Activated naive CD4-positive, alpha-beta T cell treated with anti-CD3 and anti-CD28 coated beads for 36 hours (primary cell): ENCODE results near the gene LRRTM4. TPM values are rescaled to one million over a fixed set of nuclear protein-coding genes. Genes with fewer than 3 reads are reported as not detected.
"Not testable (repeated sequence)": the region's sequence is repeated elsewhere in the genome, so short reads cannot be mapped to it uniquely, and the experiment has no call there.

Source experiments
- CTCF ChIA-PET: fragments of 350-600 bp; sonication (Branson Sonifier 250); formaldehyde crosslinking; loops from one replicate; lab custom pipeline; 2021; ENCODE audit warnings: antibody characterized with exemption; lab: Charles Lee
- DNase-seq: peaks from one replicate; pipeline ENCODE4 v3.0.0-alpha.2; 2020
- H3K27ac Mint-ChIP-seq: one replicate; pipeline ENCODE4 v1.8.0; 2021; ENCODE audit warnings: mild to moderate bottlenecking, mixed read lengths
- H3K27me3 Mint-ChIP-seq: one replicate; pipeline ENCODE4 v1.8.0; 2021; ENCODE audit warnings: low read depth, mixed read lengths
- H3K36me3 Mint-ChIP-seq: one replicate; pipeline ENCODE4 v1.8.0; 2021; ENCODE audit warnings: low read depth, mixed read lengths
- H3K4me1 Mint-ChIP-seq: one replicate; pipeline ENCODE4 v1.8.0; 2021; ENCODE audit warnings: low read depth, mixed read lengths
- H3K4me3 Mint-ChIP-seq: one replicate; pipeline ENCODE4 v1.8.0; 2021; ENCODE audit warnings: mild to moderate bottlenecking, moderate library complexity, mixed read lengths
- H3K9me3 Mint-ChIP-seq: one replicate; pipeline ENCODE4 v1.8.0; 2021; ENCODE audit warnings: mixed read lengths
- intact Hi-C: fragments of 100-400 bp; cut with micrococcal nuclease; formaldehyde crosslinking; loops from one replicate; pipeline ENCODE4 v1.15.1; 2023
- total RNA-seq, 2 experiments: library from RNA; stranded (reverse); gene quantifications; one replicate each; pipeline ENCODE4 v1.2.3, GENCODE V29; 2021

Gene LRRTM4
- total RNA-seq, 2 experiments from 2014 or later: not detected

DNA sequence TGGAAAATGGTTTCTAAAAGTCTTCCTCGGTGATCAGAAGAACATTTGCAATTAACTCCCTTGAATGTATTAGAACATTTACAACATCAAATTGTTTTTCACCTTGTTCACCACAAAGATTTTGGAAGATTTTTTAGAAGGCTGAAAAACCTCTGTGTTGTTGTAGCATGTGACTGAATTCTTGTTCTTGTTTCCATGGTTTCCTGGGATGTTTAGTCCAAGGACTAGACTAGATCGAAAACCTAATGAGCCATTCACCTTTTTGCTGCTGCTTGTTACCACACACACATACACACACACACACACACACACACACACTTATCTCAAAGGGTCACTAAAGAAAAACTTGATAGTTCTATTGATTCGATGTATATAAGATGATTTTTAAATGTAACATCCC is 380.0 kb downstream of the LRRTM4 start:
- Mint-ChIP-seq H3K9me3 (peaks cover 12% of the 10 kb centered on the region), H3K4me1 (no peaks in the 10 kb centered on the region), H3K27ac (no peak overlapping the region), H3K27me3 (no peaks in the 10 kb centered on the region), H3K36me3 (no peaks in the 10 kb centered on the region), H3K4me3 (no peak overlapping the region)
- intact Hi-C loops: no loop called here
- DNase-seq: no peak
- CTCF ChIA-PET: no interaction called here

DNA sequence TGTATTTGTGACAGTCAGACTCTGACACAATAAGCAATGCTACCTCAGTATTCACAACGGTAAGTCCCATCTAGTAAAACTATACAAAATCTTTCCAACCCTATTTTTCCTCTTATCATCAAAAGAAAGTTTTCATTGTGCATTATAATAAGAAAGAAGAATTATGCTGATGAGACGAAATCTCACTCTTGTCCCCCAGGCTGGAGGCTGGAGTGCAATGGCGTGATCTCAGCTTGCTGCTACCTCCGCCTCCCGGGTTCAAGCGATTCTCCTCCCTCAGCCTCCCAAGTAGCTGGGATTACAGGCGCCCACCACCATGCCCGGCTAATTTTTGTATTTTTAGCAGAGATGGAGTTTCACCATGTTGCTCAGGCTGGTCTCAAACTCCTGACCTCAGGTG is 393.7 kb downstream of the LRRTM4 start:
- H3K4me3 Mint-ChIP-seq, DNase-seq, H3K9me3 Mint-ChIP-seq, H3K36me3 Mint-ChIP-seq, H3K4me1 Mint-ChIP-seq, H3K27me3 Mint-ChIP-seq, CTCF ChIA-PET, H3K27ac Mint-ChIP-seq, intact Hi-C loops: not testable (repeated sequence)

DNA sequence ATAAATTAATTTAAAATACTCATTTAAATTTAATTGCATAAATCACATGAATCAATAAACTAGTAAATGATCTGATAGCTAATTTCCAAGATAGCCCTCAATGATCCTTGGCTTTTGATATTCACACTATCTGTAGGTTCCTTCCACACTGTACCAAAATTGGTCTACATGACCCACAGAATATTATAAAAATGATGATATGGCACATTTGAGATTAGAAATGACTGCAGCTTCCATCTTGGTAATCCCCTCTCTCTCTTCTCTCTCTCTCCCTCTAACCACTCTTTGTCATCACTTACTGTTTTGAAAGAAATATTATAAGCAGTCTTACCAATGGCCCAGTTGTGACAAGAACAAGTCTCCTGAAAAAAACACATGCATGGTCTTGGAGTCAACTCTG is 394.8 kb downstream of the LRRTM4 start:
- Mint-ChIP-seq H3K27me3 (no peaks in the 10 kb centered on the region), H3K4me3 (no peak overlapping the region), H3K36me3 (no peaks in the 10 kb centered on the region), H3K9me3 (peaks cover 4% of the 10 kb centered on the region), H3K4me1 (no peaks in the 10 kb centered on the region), H3K27ac (no peak overlapping the region)
- no peak for DNase-seq
- intact Hi-C loops: no loop called here
- CTCF ChIA-PET: no interaction called here

DNA sequence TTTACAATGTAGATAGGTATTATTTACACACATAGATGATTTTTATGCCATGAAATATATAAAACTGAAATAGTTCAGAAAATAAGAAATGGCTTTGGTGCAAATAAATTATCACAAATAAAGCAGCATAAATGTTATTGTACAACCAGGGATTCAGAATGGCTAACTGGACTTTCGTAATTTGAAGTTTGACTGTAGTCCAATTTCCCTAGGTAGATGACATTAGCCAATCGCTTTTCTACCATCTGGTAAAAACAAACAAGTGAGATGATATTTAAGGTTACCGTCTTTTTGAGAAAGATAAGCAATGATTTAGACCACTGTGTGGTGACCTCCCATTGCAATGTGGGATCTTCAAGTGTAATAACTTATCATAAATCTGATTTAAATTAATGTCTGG is 400.7 kb downstream of the LRRTM4 start:
- DNase-seq: no peak
- Mint-ChIP-seq H3K27me3 (no peaks in the 10 kb centered on the region), H3K27ac (no peak overlapping the region), H3K9me3 (peaks cover 5% of the 10 kb centered on the region), H3K4me3 (no peak overlapping the region), H3K36me3 (no peaks in the 10 kb centered on the region), H3K4me1 (no peaks in the 10 kb centered on the region)
- CTCF ChIA-PET: no interaction called here
- intact Hi-C loops: no loop called here

DNA sequence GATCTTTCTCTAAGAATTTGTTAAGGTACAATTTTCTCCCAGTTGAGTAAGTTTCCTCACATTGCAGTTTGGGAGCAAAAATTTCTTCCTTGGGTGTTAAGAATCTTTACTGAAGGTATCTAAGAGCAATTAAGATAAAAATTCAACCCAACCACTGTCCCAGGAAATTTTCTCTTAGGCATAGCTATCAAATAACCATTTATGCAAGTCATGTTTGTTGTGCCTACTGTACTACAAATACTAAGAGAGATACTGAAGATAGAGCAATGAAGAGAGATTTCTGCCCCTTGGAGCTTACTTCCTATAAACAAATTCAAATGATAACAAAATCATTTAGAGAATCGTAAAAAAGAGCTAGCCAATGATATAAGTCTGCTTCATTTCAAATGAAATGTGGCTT is 402.8 kb downstream of the LRRTM4 start:
- Mint-ChIP-seq H3K4me3 (no peak overlapping the region), H3K9me3 (peaks cover 4% of the 10 kb centered on the region), H3K27ac (no peak overlapping the region), H3K27me3 (no peaks in the 10 kb centered on the region), H3K36me3 (no peaks in the 10 kb centered on the region), H3K4me1 (no peaks in the 10 kb centered on the region)
- CTCF ChIA-PET: no interaction called here
- intact Hi-C loops: no loop called here
- DNase-seq: no peak

DNA sequence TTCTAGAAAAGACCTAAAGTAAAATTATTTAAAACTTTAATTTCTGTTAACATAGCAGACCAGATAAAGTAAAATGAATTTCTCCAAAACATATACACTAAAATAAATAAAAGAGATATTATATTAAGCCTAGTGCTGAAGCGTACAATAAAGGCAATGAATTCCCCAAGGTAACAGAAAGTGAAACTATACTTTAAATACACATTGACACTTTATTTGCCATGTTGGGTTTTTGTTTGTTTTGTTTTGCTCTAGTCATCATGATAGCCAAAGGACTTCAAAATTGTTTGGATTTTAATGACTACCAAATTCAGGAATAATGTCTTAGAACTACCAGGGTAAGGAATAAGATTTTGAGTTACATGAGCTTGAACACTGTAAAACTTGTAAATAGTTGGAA is 413.3 kb downstream of the LRRTM4 start:
- peaks cover 11% of the 10 kb centered on the region for H3K9me3 Mint-ChIP-seq
- H3K36me3 Mint-ChIP-seq: no peaks in the 10 kb centered on the region
- intact Hi-C loops: no loop called here
- DNase-seq: no peak
- no peak overlapping the region for H3K27ac Mint-ChIP-seq
- H3K27me3 Mint-ChIP-seq: no peaks in the 10 kb centered on the region
- no peak overlapping the region for H3K4me3 Mint-ChIP-seq
- CTCF ChIA-PET: no interaction called here
- H3K4me1 Mint-ChIP-seq: no peaks in the 10 kb centered on the region

DNA sequence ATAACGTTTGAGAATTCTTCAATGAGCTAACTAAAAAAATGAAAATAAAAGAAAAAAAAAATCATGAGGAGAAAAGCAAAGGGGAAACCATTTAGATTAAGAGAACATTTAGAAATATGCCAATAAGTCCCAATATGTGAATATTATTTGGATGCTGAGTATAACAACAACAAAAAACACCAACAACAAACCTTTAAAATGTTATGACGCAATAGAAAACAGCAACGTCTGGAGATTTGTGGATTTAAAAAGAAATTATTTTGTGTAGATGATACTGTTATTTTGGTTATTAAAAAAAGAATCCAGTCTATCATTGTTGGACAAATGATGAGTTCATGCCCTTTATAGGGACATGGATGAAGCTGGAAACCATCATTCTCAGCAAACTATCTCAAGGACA is 417.2 kb downstream of the LRRTM4 start:
- H3K9me3 Mint-ChIP-seq: peaks cover 4% of the 10 kb centered on the region
- H3K27me3 Mint-ChIP-seq: no peaks in the 10 kb centered on the region
- H3K36me3 Mint-ChIP-seq: no peaks in the 10 kb centered on the region
- CTCF ChIA-PET: no interaction called here
- intact Hi-C loops: no loop called here
- no peaks in the 10 kb centered on the region for H3K4me1 Mint-ChIP-seq
- no peak overlapping the region for H3K4me3 Mint-ChIP-seq
- DNase-seq: no peak
- H3K27ac Mint-ChIP-seq: no peak overlapping the region

DNA sequence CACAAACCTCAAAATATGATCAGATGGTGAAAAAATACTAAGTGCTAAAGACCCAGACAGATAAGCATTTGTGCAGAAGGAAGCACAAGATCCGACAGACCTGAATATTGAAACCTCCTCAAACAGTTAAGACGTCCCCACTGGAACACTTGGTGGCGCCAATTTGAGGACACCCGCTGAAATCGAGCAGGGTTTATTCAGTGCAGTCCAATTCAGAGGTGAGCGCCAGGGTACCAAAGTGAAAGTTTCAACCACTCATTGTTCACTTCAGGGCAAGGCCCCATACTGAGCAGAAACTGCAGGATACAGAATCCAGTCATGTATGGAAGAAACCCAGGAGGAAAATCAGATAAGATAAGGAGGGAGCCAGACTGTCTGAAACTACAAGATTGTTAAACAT is 417.6 kb downstream of the LRRTM4 start:
- H3K4me3 Mint-ChIP-seq: no peak overlapping the region
- no peak for DNase-seq
- no peaks in the 10 kb centered on the region for H3K4me1 Mint-ChIP-seq
- no peaks in the 10 kb centered on the region for H3K36me3 Mint-ChIP-seq
- peaks cover 6% of the 10 kb centered on the region for H3K9me3 Mint-ChIP-seq
- H3K27me3 Mint-ChIP-seq: no peaks in the 10 kb centered on the region
- intact Hi-C loops: no loop called here
- CTCF ChIA-PET: no interaction called here
- H3K27ac Mint-ChIP-seq: no peak overlapping the region

DNA sequence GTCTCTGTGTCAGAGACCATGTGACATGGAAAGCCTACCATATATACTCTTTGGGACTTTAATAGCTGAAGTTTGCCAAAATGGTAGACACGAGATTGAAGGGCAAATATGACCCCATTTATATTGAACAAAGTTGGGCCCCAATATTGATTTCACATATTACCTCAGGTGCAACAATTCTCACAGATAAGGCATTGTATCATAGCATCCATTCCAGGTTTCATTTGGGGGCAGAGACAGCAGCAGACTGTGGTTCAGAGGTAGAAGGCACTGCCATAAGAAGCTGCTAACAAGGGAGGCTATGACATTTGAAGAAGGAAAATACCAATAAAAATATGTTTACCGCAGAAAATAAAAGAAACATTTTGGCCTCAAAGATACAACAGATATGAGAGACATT is 419.2 kb downstream of the LRRTM4 start:
- no peak overlapping the region for H3K4me3 Mint-ChIP-seq
- no peaks in the 10 kb centered on the region for H3K4me1 Mint-ChIP-seq
- intact Hi-C loops: no loop called here
- H3K27ac Mint-ChIP-seq: no peak overlapping the region
- H3K27me3 Mint-ChIP-seq: no peaks in the 10 kb centered on the region
- peaks cover 6% of the 10 kb centered on the region for H3K9me3 Mint-ChIP-seq
- H3K36me3 Mint-ChIP-seq: no peaks in the 10 kb centered on the region
- DNase-seq: no peak
- CTCF ChIA-PET: no interaction called here

DNA sequence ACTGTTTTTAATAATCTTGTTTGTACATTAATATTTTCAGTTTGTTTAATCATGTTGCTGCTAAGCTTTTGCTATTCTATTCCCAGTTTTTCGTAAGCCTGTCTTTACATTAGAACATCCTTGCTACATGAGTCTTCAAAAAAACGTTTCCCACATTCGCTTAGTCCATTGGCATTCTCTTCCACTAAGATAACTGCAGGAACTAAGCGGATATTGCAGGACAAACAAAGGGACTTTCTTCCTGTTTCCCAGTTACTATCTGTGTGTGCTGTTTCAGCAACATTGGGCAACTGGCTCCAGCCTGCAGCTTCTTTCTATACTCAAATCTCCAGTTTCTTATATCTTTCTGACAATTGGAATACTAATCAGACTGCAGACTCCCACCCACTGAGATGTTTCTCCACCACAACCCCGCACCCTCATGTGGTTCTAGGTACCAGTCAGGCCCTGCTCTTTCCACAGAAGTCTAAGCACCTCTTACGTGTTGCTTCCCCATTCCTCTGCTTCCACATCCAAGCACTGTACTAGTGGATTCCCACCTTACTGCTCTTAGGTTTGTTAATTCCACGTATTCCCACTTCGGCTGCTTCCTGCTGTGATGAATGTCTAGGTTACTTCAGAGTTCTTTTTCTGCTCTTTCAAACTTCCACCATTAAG is 420.3 kb downstream of the LRRTM4 start:
- CTCF ChIA-PET: interaction anchor here (0.5 kb wide), 1 partner anchor 1219 kb away, joined by 3 read pairs; no protein-coding TSS in a partner anchor
- Mint-ChIP-seq H3K27me3 (no peaks in the 10 kb centered on the region), H3K4me1 (no peaks in the 10 kb centered on the region), H3K4me3 (no peak overlapping the region), H3K27ac (no peak overlapping the region), H3K9me3 (peaks cover 6% of the 10 kb centered on the region), H3K36me3 (no peaks in the 10 kb centered on the region)
- intact Hi-C loops: no loop called here
- no peak for DNase-seq

DNA sequence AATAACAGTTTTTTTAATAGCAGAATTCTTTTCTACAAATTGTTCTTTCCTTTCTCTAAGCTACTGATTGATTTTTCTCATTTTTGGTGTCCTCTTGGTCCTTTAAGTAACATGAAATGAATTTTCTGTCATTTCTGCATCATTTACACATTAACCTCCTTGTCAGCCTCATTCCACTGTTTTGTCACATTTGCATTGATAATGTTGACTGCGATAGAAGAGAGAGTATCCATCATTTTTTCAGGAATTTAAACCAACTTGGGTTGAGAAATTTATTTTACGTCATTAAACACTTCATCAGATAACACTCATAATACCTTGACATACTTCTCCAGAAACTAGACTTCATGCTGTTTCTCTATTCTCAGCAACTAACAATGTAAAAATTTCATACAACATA is 422.2 kb downstream of the LRRTM4 start:
- Mint-ChIP-seq H3K36me3 (no peaks in the 10 kb centered on the region), H3K4me1 (no peaks in the 10 kb centered on the region), H3K4me3 (no peak overlapping the region), H3K27me3 (no peaks in the 10 kb centered on the region), H3K27ac (no peak overlapping the region), H3K9me3 (peaks cover 6% of the 10 kb centered on the region)
- CTCF ChIA-PET: no interaction called here
- no peak for DNase-seq
- intact Hi-C loops: no loop called here

DNA sequence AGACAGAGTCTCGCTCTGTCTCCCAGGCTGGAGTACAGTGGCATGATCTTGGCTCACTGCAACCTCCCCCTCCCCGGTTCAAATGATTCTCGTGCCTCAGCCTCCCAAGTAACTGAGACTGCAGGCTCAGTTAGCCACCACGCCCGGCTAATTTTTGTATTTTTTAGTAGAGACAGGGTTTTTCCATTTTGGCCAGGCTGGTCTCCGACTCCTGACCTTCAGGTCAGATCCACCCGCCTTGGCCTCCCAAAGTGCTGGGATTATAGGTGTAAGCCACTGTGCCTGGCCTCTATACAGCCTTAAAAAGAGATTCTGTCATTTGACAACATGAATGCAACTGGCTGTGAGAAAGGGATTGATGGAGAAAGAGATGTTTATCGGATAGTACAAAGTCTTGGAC is 426.7 kb downstream of the LRRTM4 start:
- H3K4me3 Mint-ChIP-seq, H3K27ac Mint-ChIP-seq, H3K36me3 Mint-ChIP-seq, H3K4me1 Mint-ChIP-seq, H3K27me3 Mint-ChIP-seq, CTCF ChIA-PET, intact Hi-C loops, DNase-seq, H3K9me3 Mint-ChIP-seq: not testable (repeated sequence)

DNA sequence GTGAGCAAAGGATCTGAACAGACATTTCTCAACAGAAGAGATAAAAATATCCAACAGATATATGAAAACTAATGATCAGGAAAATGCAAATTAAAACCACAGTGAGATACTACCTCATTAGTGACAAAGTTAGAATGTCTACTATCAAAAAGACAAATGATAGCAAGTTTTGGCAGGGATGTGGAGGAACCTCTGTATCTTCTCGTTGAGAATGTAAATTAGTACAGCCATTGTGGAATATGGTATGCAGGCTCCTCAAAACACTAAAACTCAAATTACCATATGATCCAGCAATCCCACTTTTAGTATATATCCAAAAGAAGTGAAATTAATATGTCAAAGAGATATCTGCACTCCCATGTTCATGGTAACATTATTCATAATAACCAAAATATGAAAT is 427.1 kb downstream of the LRRTM4 start:
- no peaks in the 10 kb centered on the region for H3K27me3 Mint-ChIP-seq
- intact Hi-C loops: no loop called here
- no peak overlapping the region for H3K27ac Mint-ChIP-seq
- CTCF ChIA-PET: no interaction called here
- peaks cover 5% of the 10 kb centered on the region for H3K9me3 Mint-ChIP-seq
- DNase-seq: no peak
- H3K4me3 Mint-ChIP-seq: no peak overlapping the region
- no peaks in the 10 kb centered on the region for H3K36me3 Mint-ChIP-seq
- H3K4me1 Mint-ChIP-seq: no peaks in the 10 kb centered on the region
